Right kidney (tissue), 1 donor: Measurements from ENCODE around the gene MRTFA.

Source experiments
- DNase-seq: peaks from one replicate; pipeline ENCODE4 v3.0.0-alpha.2; 2016

MRTFA gene

DNA sequence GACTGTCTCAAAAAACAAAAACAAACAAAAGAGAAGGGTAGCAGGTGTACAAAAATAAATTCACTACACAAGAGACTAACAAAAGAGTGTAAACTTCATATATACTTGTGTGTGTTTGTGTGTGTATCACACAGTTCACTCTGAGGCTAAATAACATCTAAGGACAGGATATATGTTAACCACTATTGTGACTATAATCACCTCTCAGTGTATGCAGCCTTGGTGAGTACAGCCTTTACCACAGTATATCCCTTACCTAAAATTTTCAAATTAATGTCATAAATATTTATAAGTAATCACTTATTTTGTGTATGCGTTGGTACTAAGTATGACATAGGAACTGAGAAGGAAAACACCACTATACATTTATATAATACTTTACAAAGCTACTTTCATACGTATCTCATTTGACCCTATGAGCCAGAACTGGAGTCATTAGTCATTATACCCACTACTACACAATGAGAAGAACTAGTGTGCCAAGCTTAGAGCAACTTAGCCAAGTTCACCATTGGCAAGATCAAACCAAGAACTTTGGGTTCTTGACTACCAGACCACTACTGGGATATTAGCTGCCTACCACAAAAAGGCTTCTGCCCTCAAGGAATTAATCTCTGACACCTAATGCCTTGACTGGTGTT, 149.4 kb downstream of the MRTFA start:
- no peak for DNase-seq

GRCh38 chr22:40485813-40486667, 150.5 kb downstream of the MRTFA start:
- no peak for DNase-seq

GRCh38 chr22:40484906-40485669, 151.4 kb downstream of the MRTFA start:
- peak; percentile 32 for DNase-seq

- DNase-seq = no peak
Measured at GRCh38 chr22:40482886-40483285, 153.6 kb downstream of the MRTFA start.

GRCh38 chr22:40482391-40482790, 154.1 kb downstream of the MRTFA start:
- DNase-seq = no peak

GRCh38 chr22:40480996-40481395, 155.5 kb downstream of the MRTFA start:
- DNase-seq = no peak

GRCh38 chr22:40479887-40480538, 156.5 kb downstream of the MRTFA start:
- DNase-seq = no peak

- DNase-seq = no peak
Measured at GRCh38 chr22:40479126-40479800, 157.3 kb downstream of the MRTFA start.

- DNase-seq = no peak
Measured at GRCh38 chr22:40478338-40479125, 158.0 kb downstream of the MRTFA start.

DNA sequence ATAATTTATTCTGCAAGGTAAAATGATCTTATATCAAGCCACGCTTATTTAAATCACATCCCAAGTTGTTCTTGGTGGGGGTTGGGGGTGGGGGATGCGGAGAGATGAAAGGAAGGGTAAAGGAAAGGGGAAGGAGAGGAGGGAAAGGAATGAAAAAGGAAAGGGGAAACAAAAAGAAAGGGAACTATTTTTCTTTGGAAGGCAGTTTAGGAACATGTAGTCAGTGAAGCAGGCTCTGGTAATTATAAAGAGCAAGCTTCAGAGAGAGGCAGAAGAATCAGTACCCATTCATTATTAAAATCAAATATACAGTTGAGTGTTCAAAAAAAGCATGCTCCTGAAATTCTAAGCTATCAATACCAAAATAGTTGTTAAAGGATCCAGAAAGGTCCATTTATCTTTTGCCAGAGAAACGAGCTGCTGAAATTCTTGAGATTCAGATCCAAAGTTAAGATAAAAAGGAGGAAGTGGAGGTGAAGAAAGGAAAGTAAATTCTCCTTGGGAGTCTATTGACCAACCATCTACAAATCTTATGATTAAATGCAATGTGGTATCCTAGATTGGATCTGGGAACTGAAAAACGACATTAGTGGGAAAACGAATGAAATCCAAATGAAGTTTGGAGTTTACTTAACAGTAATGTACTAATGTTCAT, 158.7 kb downstream of the MRTFA start:
- DNase-seq = no peak

GRCh38 chr22:40476341-40476740, 160.2 kb downstream of the MRTFA start:
- no peak for DNase-seq

GRCh38 chr22:40473703-40474102, 162.8 kb downstream of the MRTFA start:
- DNase-seq = no peak

GRCh38 chr22:40472579-40472978, 163.9 kb downstream of the MRTFA start:
- DNase-seq = no peak

GRCh38 chr22:40472051-40472450, 164.5 kb downstream of the MRTFA start:
- no peak for DNase-seq

GRCh38 chr22:40469181-40469580, 167.3 kb downstream of the MRTFA start:
- no peak for DNase-seq

- DNase-seq = no peak
Measured at GRCh38 chr22:40468616-40469015, 167.9 kb downstream of the MRTFA start.

DNA sequence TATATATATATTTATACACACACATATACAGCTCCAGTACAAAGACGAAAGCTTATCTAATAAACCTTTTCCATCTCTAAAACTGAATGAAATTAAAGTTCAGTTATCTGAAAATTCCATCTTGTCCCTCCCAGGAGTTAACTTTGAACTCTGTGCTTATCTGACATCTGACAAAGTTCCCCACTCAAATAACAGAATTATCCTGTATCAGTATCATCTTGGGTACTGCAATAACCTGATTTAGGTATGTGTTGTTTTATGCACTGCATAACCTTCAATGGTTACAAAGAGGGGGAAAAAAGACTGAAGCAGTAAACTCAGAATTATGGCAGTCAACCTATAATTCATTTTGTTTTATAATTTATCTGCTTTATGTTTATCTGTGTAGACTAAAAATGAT, 169.5 kb downstream of the MRTFA start:
- DNase-seq = no peak

- DNase-seq = no peak
Measured at GRCh38 chr22:40463683-40464082, 172.8 kb downstream of the MRTFA start.

DNA sequence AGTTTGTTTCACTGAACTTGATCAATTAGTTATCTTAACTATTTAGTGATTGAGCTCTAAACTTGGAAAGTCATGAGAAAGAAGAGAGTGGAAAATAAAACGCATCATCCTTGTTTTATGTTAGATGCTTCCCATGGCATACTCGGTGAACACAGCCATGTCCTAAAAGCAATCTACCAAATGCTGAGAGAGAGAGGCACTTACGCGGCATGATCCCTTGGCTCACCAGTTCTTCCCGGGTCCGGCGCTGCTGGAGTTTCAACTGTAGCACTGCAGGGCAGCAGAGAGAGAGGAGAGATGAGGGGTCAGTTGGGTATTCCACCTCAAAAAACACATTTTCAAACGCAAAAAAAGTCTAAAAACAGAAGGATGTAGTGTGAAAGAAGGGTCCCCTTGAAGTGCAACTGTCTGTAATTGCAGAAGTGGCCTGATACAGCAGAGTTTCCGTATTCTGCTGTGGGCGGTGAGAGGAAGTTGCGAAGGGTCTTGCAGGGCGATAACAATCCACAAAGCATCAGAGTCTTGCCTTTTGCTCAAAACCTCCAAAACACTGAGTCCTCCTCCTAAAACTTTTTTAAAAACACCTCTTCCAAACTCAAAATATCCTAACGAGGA, 173.4 kb downstream of the MRTFA start:
- DNase-seq = no peak
